Aorta (tissue), 5 donors: ENCODE measurements around the gene ZDHHC14. TPM values are rescaled to one million over a fixed set of nuclear protein-coding genes. Genes with fewer than 3 reads are reported as not detected.

Source experiments
- ATAC-seq: fragments of 200-7000 bp; cut with Tn5 transposase; one replicate; pipeline ENCODE4 v1.9.1; 2022; ENCODE audit warnings: moderate library complexity; ENCODE audit not compliant: low FRiP score
- DNase-seq, 2 donors: peaks; one replicate each; pipeline ENCODE4 v3.0.0-alpha.2; 2020
- H3K27ac ChIP-seq, 2 donors: one replicate each; pipeline ENCODE4 v1.5.1; 2013; ENCODE audit warnings: low read length in 2 of 2, mild to moderate bottlenecking in 2 of 2, moderate library complexity in 2 of 2, control low read depth in 1 of 2, inconsistent platforms in 1 of 2, low read depth in 1 of 2
- H3K27me3 ChIP-seq, 2 donors: one replicate each; pipeline ENCODE4 v1.6.1; 2013; ENCODE audit warnings: control low read depth in 1 of 2, low read length in 1 of 2, mild to moderate bottlenecking in 1 of 2, moderate library complexity in 1 of 2; ENCODE audit not compliant: insufficient read depth in 2 of 2, control insufficient read depth in 1 of 2
- H3K36me3 ChIP-seq, 2 donors: one replicate each; pipeline ENCODE4 v1.6.1; 2013; ENCODE audit warnings: control low read depth in 1 of 2, low read length in 1 of 2, mild to moderate bottlenecking in 1 of 2; ENCODE audit not compliant: insufficient read depth in 2 of 2, control insufficient read depth in 1 of 2
- H3K4me1 ChIP-seq, 2 donors: one replicate each; pipeline ENCODE4 v1.6.1; 2013; ENCODE audit warnings: low read length in 2 of 2, control low read depth in 1 of 2, mild to moderate bottlenecking in 1 of 2, moderate library complexity in 1 of 2; ENCODE audit not compliant: insufficient read depth in 2 of 2, control insufficient read depth in 1 of 2
- H3K4me3 ChIP-seq, 2 donors: one replicate each; pipeline ENCODE4 v1.5.1; 2013; ENCODE audit warnings: low read length in 2 of 2, control low read depth in 1 of 2, mild to moderate bottlenecking in 1 of 2
- H3K9me3 ChIP-seq: one replicate; pipeline ENCODE4 v1.6.1; 2013; ENCODE audit warnings: mild to moderate bottlenecking, low read length; ENCODE audit not compliant: control insufficient read depth
- WGBS, 2 donors: extraction: QIAGEN DNeasy Blood & Tissue Kit; methylation state at CpG; one replicate each; pipeline ENCODE4 v1.1.7; 2013; 5-methylcytosine and 5-hydroxymethylcytosine counted together
- intact Hi-C, 2 donors: fragments of 100-400 bp; cut with DNase I; formaldehyde crosslinking; loops; one replicate each; pipeline versions ENCODE4 v1.14.2 to v1.15.0; 2022
- polyA plus RNA-seq, 2 donors: library from polyadenylated mRNA; stranded (reverse); fragments of 200-250 nt; gene quantifications; one replicate each; pipeline ENCODE4 v1.2.3, GENCODE V29; 2013
- total RNA-seq, 2 donors: library from RNA; stranded (reverse); fragmentation: NEBNext Ultra II Directional; extraction: Animal tissue kit (Norgen Biotek cat#: 25700); gene quantifications; one replicate each; pipeline ENCODE4 v1.2.1, GENCODE V29; 2021
- donor health status: healthy with polysubstance abuse.
- donor health status: Bipolar disorder and iron deficiency.
- donor health status: DM: no; HTN: no; CAD: no.
- donor health status: DM: no; HTN: no; CAD: no.
- donor health status: DM: yes; HTN: yes; CAD: no.

The ZDHHC14 gene
- total and polyA plus RNA-seq, 4 donors: 2.8 to 17.8 (median 14.4) TPM

GRCh38 chr6:157542414-157543160, 161.6 kb downstream of the ZDHHC14 start:
- no peak for ATAC-seq

GRCh38 chr6:157546321-157546720, 165.3 kb downstream of the ZDHHC14 start:
- no peak overlapping the region for H3K4me3 ChIP-seq
- WGBS, 2 donors: 62 to 70% methylated on average over 3 of the region's 3 CpGs
- no peaks in the 10 kb centered on the region for H3K27me3 ChIP-seq
- H3K9me3 ChIP-seq: no peaks in the 10 kb centered on the region
- no peak for ATAC-seq
- H3K27ac ChIP-seq: no peak overlapping the region
- no peaks in the 10 kb centered on the region for H3K4me1 ChIP-seq
- DNase-seq: no peak
- H3K36me3 ChIP-seq: peaks cover 0 to 1% of the 10 kb centered on the region in 2 donors
- intact Hi-C loops: no loop called here

More at GRCh38 chr6:157542414-157543160, 161.6 kb downstream of the ZDHHC14 start:
- Histone ChIP-seq H3K4me3 (no peak overlapping the region), H3K27me3 (no peaks in the 10 kb centered on the region), H3K36me3 (peaks cover 0 to 1% of the 10 kb centered on the region in 2 donors), H3K27ac (no peak overlapping the region), H3K9me3 (no peaks in the 10 kb centered on the region), H3K4me1 (no peaks in the 10 kb centered on the region)
- intact Hi-C loops: no loop called here
- DNase-seq: no peak
- 87 to 94% methylated on average over 21 of the region's 21 CpGs for WGBS, 2 donors

- intact Hi-C loops: no loop called here
- ATAC-seq (no peak), DNase-seq (no peak)
Observed at GRCh38 chr6:157547112-157547511, 166.1 kb downstream of the ZDHHC14 start.

GRCh38 chr6:157548635-157549467, 167.9 kb downstream of the ZDHHC14 start:
- Histone ChIP-seq H3K27me3 (no peaks in the 10 kb centered on the region), H3K9me3 (no peaks in the 10 kb centered on the region), H3K4me1 (no peaks in the 10 kb centered on the region), H3K36me3 (peaks cover 0 to 1% of the 10 kb centered on the region in 2 donors), H3K4me3 (no peak overlapping the region), H3K27ac (no peak overlapping the region)
- 91 to 96% methylated on average over 24 of the region's 24 CpGs for WGBS, 2 donors
- DNase-seq (peak in 1 of 2 donors; percentile 69), ATAC-seq (peak; percentile 58)
- intact Hi-C loops: no loop called here

More at GRCh38 chr6:157547112-157547511, 166.1 kb downstream of the ZDHHC14 start:
- Histone ChIP-seq H3K4me1 (no peaks in the 10 kb centered on the region), H3K4me3 (no peak overlapping the region), H3K9me3 (no peaks in the 10 kb centered on the region), H3K27me3 (no peaks in the 10 kb centered on the region), H3K27ac (no peak overlapping the region), H3K36me3 (peaks cover 0 to 1% of the 10 kb centered on the region in 2 donors)
- WGBS, 2 donors: 83 to 84% methylated on average over 8 of the region's 8 CpGs

DNA sequence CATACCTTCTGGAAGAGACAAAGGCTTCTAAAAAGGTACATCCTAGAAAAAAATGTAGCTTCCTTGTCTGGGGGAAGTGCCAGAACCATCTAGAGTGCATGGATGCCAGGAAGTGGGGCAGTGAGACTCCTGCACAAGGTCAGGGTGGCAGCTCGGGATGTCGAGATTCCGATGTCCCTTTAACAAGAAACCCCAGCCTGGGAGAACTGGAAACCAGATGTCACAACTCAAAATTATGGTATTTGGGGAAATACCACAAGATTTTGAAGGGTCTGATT, 168.4 kb downstream of the ZDHHC14 start:
- DNase-seq (no peak), ATAC-seq (no peak)
- intact Hi-C loops: no loop called here
- 96 to 99% methylated on average over 3 of the region's 3 CpGs for WGBS, 2 donors
- Histone ChIP-seq H3K27ac (no peak overlapping the region), H3K4me1 (no peaks in the 10 kb centered on the region), H3K27me3 (no peaks in the 10 kb centered on the region), H3K9me3 (no peaks in the 10 kb centered on the region), H3K36me3 (peaks cover 0 to 1% of the 10 kb centered on the region in 2 donors), H3K4me3 (no peak overlapping the region)

- H3K4me3 ChIP-seq: no peak overlapping the region
- 90 to 95% methylated on average over 12 of the region's 12 CpGs for WGBS, 2 donors
- H3K27ac ChIP-seq: no peak overlapping the region
- H3K27me3 ChIP-seq: no peaks in the 10 kb centered on the region
- ATAC-seq (no peak), DNase-seq (no peak)
- intact Hi-C loops: no loop called here
- H3K36me3 ChIP-seq: peaks cover 0 to 1% of the 10 kb centered on the region in 2 donors
- H3K9me3 ChIP-seq: no peaks in the 10 kb centered on the region
- H3K4me1 ChIP-seq: no peaks in the 10 kb centered on the region
Observed at GRCh38 chr6:157550114-157550989, 169.4 kb downstream of the ZDHHC14 start.

GRCh38 chr6:157551041-157551832, 170.2 kb downstream of the ZDHHC14 start:
- Histone ChIP-seq H3K9me3 (no peaks in the 10 kb centered on the region), H3K36me3 (peaks cover 0 to 1% of the 10 kb centered on the region in 2 donors), H3K27ac (no peak overlapping the region), H3K4me3 (no peak overlapping the region), H3K27me3 (no peaks in the 10 kb centered on the region), H3K4me1 (no peaks in the 10 kb centered on the region)
- intact Hi-C loops: no loop called here
- ATAC-seq (no peak), DNase-seq (no peak)
- WGBS, 2 donors: 85 to 88% methylated on average over 6 of the region's 6 CpGs
